HCT116 (cell line): ENCODE results near the gene PLA2G7.

ENCODE experiments used
- CEBPB ChIP-seq: IDR thresholded peaks from 2 replicates; pipeline ENCODE4 v1.6.1; 2012; ENCODE audit warnings: low read depth
- CTCF ChIP-seq, 3 experiments: fragments of 200-600 bp in 1 of 3; sonication (generic) in 1 of 3; IDR thresholded peaks in 2 of 3; conservative IDR thresholded peaks in 1 of 3; 2 replicates each; pipeline ENCODE4 v1.5.1; 2012 to 2017; ENCODE audit warnings: low read depth in 2 of 3, low read length in 2 of 3, antibody characterized with exemption in 1 of 3, borderline replicate concordance in 1 of 3, control low read depth in 1 of 3, mild to moderate bottlenecking in 1 of 3, mixed read lengths in 1 of 3, mixed run types in 1 of 3, moderate library complexity in 1 of 3; ENCODE audit not compliant: insufficient read depth in 1 of 3
- EZH2 ChIP-seq: fragments of 200-600 bp; sonication (generic); IDR thresholded peaks from 2 replicates; pipeline ENCODE4 v1.6.1; 2017; ENCODE audit warnings: antibody characterized with exemption, mixed run types
- EZH2phosphoT487 ChIP-seq: fragments of 200-600 bp; IDR thresholded peaks from 2 replicates; pipeline ENCODE4 v1.6.1; 2018; ENCODE audit warnings: antibody characterized with exemption, borderline replicate concordance
- MAX ChIP-seq: IDR thresholded peaks from 2 replicates; pipeline ENCODE4 v1.6.1; 2012
- POLR2A ChIP-seq: IDR thresholded peaks from 2 replicates; pipeline ENCODE4 v1.7.0; 2011; ENCODE audit warnings: borderline replicate concordance; ENCODE audit not compliant: insufficient read depth, insufficient read length; ENCODE audit errors: extremely low read depth
- POLR2AphosphoS5 ChIP-seq: IDR thresholded peaks from 2 replicates; pipeline ENCODE4 v1.6.1; 2011; ENCODE audit warnings: mild to moderate bottlenecking, low read depth, low read length, moderate library complexity
- SIN3A ChIP-seq: IDR thresholded peaks from 2 replicates; pipeline ENCODE4 v1.6.1; 2012; ENCODE audit warnings: low read depth
- SP1 ChIP-seq: IDR thresholded peaks from 2 replicates; pipeline ENCODE4 v1.6.1; 2012; ENCODE audit warnings: low read depth
- SRF ChIP-seq: IDR thresholded peaks from 2 replicates; pipeline ENCODE4 v1.6.1; 2012; ENCODE audit warnings: low read depth
- YY1 ChIP-seq: IDR thresholded peaks from 2 replicates; pipeline ENCODE4 v1.6.1; 2011; ENCODE audit warnings: low read length, low read depth, moderate library complexity, mild to moderate bottlenecking; ENCODE audit not compliant: insufficient replicate concordance; ENCODE audit errors: extremely low read depth
- ZBTB33 ChIP-seq: IDR thresholded peaks from 2 replicates; pipeline ENCODE4 v1.6.1; 2011; ENCODE audit warnings: mild to moderate bottlenecking, low read length, moderate library complexity; ENCODE audit not compliant: insufficient replicate concordance; ENCODE audit errors: extremely low read depth

- TF ChIP-seq CTCF (IDR thresholded peaks at IDR 0.05 in 2 of 3, conservative IDR thresholded peaks at IDR 0.05 in 1 of 3; ENCODE audit: borderline replicate concordance in 1 of 3, insufficient read depth in 1 of 3, low read depth in 2 of 3, low read length in 2 of 3): no peak
- TF ChIP-seq POLR2AphosphoS5: no peak
- TF ChIP-seq SP1: no peak
- TF ChIP-seq ZBTB33: no peak
- no peak for TF ChIP-seq EZH2phosphoT487
- no peak for TF ChIP-seq CEBPB
- TF ChIP-seq YY1: no peak
- no peak for TF ChIP-seq SIN3A
- no peak for TF ChIP-seq EZH2
- no peak for TF ChIP-seq SRF
- TF ChIP-seq POLR2A: no peak
- no peak for TF ChIP-seq MAX
These were observed 13.8 kb upstream of the PLA2G7 start for GRCh38 chr6:46748940-46749503.
